IMR-90 (cell line): Measurements from ENCODE around the gene ZNF362. TPM values are rescaled to one million over a fixed set of nuclear protein-coding genes. Genes with fewer than 3 reads are reported as not detected.

Source experiments
- ATAC-seq: fragments of 200-7000 bp; cut with Tn5 transposase; 2 replicates; pipeline ENCODE4 v1.9.1; 2020; ENCODE audit warnings: low read depth, mild to moderate bottlenecking, moderate library complexity
- BruUV-seq: library from RNA; stranded (reverse); fragments of 400-500 nt; replicated peaks from 2 replicates; lab custom pipeline; 2021; lab: Mats Ljungman, UMichigan
- CTCF ChIA-PET: fragments of 300-600 bp; formaldehyde crosslinking; extraction: SDS; loops from one replicate; lab custom pipeline; 2021; ENCODE audit warnings: antibody characterized with exemption; lab: Yijun Ruan, JAX
- POLR2A ChIA-PET: fragments of 300-600 bp; sonication (Branson Sonifier 250); formaldehyde crosslinking; loops from one replicate; lab custom pipeline; 2022; ENCODE audit warnings: antibody characterized with exemption; ENCODE audit not compliant: unreplicated experiment; lab: Charles Lee
- DNase-seq: peaks from one replicate; pipeline ENCODE4 v3.0.0; 2013
- H2AFZ ChIP-seq: replicated peaks from 2 replicates; pipeline ENCODE3; 2013; ENCODE audit warnings: low read length, mild to moderate bottlenecking; ENCODE audit not compliant: poor library complexity
- H2AK5ac ChIP-seq: 2 replicates; pipeline ENCODE4 v1.6.1; 2013; ENCODE audit warnings: low read depth, low read length, inconsistent platforms
- H2AK9ac ChIP-seq: replicated peaks from 2 replicates; pipeline ENCODE3; 2013; ENCODE audit warnings: mild to moderate bottlenecking, low read depth, low read length, moderate library complexity; ENCODE audit not compliant: poor library complexity
- H2BK120ac ChIP-seq: 2 replicates; pipeline ENCODE4 v1.6.1; 2013; ENCODE audit warnings: low read depth, low read length, inconsistent platforms
- H2BK15ac ChIP-seq: 3 replicates; pipeline ENCODE4 v1.6.1; 2013; ENCODE audit warnings: low read depth, low read length, inconsistent platforms
- H2BK20ac ChIP-seq: 2 replicates; pipeline ENCODE4 v1.6.1; 2013; ENCODE audit warnings: low read depth, mild to moderate bottlenecking, inconsistent platforms, low read length, moderate library complexity
- H2BK5ac ChIP-seq: 2 replicates; pipeline ENCODE4 v1.6.1; 2013; ENCODE audit warnings: mild to moderate bottlenecking, low read depth, low read length, inconsistent platforms; ENCODE audit not compliant: poor library complexity, severe bottlenecking
- H3K14ac ChIP-seq: replicated peaks from 2 replicates; pipeline ENCODE4 v1.6.1; 2013; ENCODE audit warnings: low read depth, low read length, inconsistent platforms
- H3K18ac ChIP-seq: 2 replicates; pipeline ENCODE4 v1.6.1; 2013; ENCODE audit warnings: low read depth, low read length, control low read depth
- H3K23ac ChIP-seq: 2 replicates; pipeline ENCODE4 v1.6.1; 2013; ENCODE audit warnings: low read depth, low read length, inconsistent platforms
- H3K27ac ChIP-seq: 2 replicates; pipeline ENCODE4 v1.5.1; 2013; ENCODE audit warnings: mild to moderate bottlenecking, control low read depth, low read length; ENCODE audit not compliant: insufficient read depth
- H3K27me3 ChIP-seq: 2 replicates; pipeline ENCODE4 v1.6.1; 2013; ENCODE audit warnings: low read length; ENCODE audit not compliant: control insufficient read depth, insufficient read depth
- H3K36me3 ChIP-seq: 2 replicates; pipeline ENCODE4 v1.6.1; 2013; ENCODE audit warnings: low read length, mixed read lengths; ENCODE audit not compliant: control insufficient read depth, insufficient read depth
- H3K4ac ChIP-seq: 2 replicates; pipeline ENCODE4 v1.6.1; 2013; ENCODE audit warnings: low read depth, low read length, inconsistent platforms
- H3K4me1 ChIP-seq: 2 replicates; pipeline ENCODE4 v1.6.1; 2013; ENCODE audit warnings: low read length, mixed read lengths; ENCODE audit not compliant: control insufficient read depth, insufficient read depth
- H3K4me2 ChIP-seq: 2 replicates; pipeline ENCODE4 v1.6.1; 2013; ENCODE audit warnings: low read depth, mild to moderate bottlenecking, control low read depth, low read length, moderate library complexity
- H3K4me3 ChIP-seq: 2 replicates; pipeline ENCODE4 v1.5.1; 2013; ENCODE audit warnings: low read depth, mild to moderate bottlenecking, control low read depth, low read length, moderate library complexity; ENCODE audit not compliant: insufficient read depth
- H3K56ac ChIP-seq: 2 replicates; pipeline ENCODE4 v1.6.1; 2013; ENCODE audit warnings: low read length, inconsistent platforms; ENCODE audit not compliant: insufficient read depth; ENCODE audit errors: extremely low read depth
- H3K79me1 ChIP-seq, 2 experiments: 2 replicates each; pipeline ENCODE4 v1.6.1; 2013; ENCODE audit warnings: low read length in 2 of 2, inconsistent platforms in 1 of 2, low read depth in 1 of 2
- H3K9ac ChIP-seq: 2 replicates; pipeline ENCODE4 v1.6.1; 2013; ENCODE audit warnings: low read depth, low read length, control low read depth
- H3K9me1 ChIP-seq: 2 replicates; pipeline ENCODE4 v1.6.1; 2013; ENCODE audit warnings: low read length, inconsistent platforms; ENCODE audit not compliant: insufficient read depth
- H3K9me3 ChIP-seq: 2 replicates; pipeline ENCODE4 v1.6.1; 2013; ENCODE audit warnings: low read length; ENCODE audit not compliant: control insufficient read depth, insufficient read depth
- H4K20me1 ChIP-seq: 2 replicates; pipeline ENCODE4 v1.6.1; 2013; ENCODE audit warnings: low read length, inconsistent platforms; ENCODE audit not compliant: insufficient read depth
- H4K5ac ChIP-seq: 2 replicates; pipeline ENCODE4 v1.6.1; 2013; ENCODE audit warnings: mild to moderate bottlenecking, low read depth, low read length, control low read depth
- H4K8ac ChIP-seq, 2 experiments: 2 replicates each; pipeline ENCODE4 v1.6.1; 2013; ENCODE audit warnings: low read depth in 2 of 2, low read length in 2 of 2, control low read depth in 1 of 2, inconsistent platforms in 1 of 2
- H4K91ac ChIP-seq: 2 replicates; pipeline ENCODE4 v1.6.1; 2013; ENCODE audit warnings: low read depth, low read length, inconsistent platforms; ENCODE audit not compliant: insufficient read depth
- CTCF ChIP-seq: conservative IDR thresholded peaks from 2 replicates; pipeline ENCODE4 v1.5.1; 2012; ENCODE audit warnings: mild to moderate bottlenecking, low read depth, low read length, improper control_type of control experiment
- ELK1 ChIP-seq: fragments of 150-350 bp; IDR thresholded peaks from 2 replicates; pipeline ENCODE4 v1.6.1; 2016; ENCODE audit warnings: low read depth, mild to moderate bottlenecking, low read length, moderate library complexity, borderline replicate concordance
- FOS ChIP-seq: fragments of 150-350 bp; IDR thresholded peaks from 2 replicates; pipeline ENCODE4 v1.6.1; 2016; ENCODE audit warnings: low read depth, low read length
- MAZ ChIP-seq: IDR thresholded peaks from 2 replicates; pipeline ENCODE4 v1.6.1; 2012; ENCODE audit warnings: low read depth, mild to moderate bottlenecking, low read length, improper control_type of control experiment, moderate library complexity, borderline replicate concordance
- RAD21 ChIP-seq: IDR thresholded peaks from 2 replicates; pipeline ENCODE4 v1.6.1; 2012; ENCODE audit warnings: low read length, improper control_type of control experiment
- SMC3 ChIP-seq: fragments of 150-350 bp; IDR thresholded peaks from 2 replicates; pipeline ENCODE4 v1.6.1; 2016; ENCODE audit warnings: low read depth, mild to moderate bottlenecking, antibody characterized with exemption, low read length, moderate library complexity
- WGBS, 2 experiments: methylation state at CpG; one replicate each; pipeline versions ENCODE4 v1.1.5 to v1.1.7; 2013; ENCODE audit warnings: missing lambda C conversion rate in 2 of 2; ENCODE audit not compliant: insufficient read length in 1 of 2; ENCODE audit errors: extremely low coverage in 2 of 2; 5-methylcytosine and 5-hydroxymethylcytosine counted together
- dilution Hi-C: fragments of 300-500 bp; cut with HindIII; formaldehyde crosslinking; loops from one replicate; pipeline ENCODE4 v1.14.3; 2018; ENCODE audit warnings: low sequenced_read_pairs; ENCODE audit not compliant: unreplicated experiment
- in situ Hi-C: fragments of 300-500 bp; cut with MboI; formaldehyde crosslinking; loops from 3 replicates; pipeline ENCODE4 v1.14.3; 2019; ENCODE audit warnings: low sequenced_read_pairs, inconsistent platforms, mixed read lengths
- intact Hi-C: fragments of 100-400 bp; cut with micrococcal nuclease; formaldehyde crosslinking; loops from 2 replicates; pipeline ENCODE4 v1.10.0; 2022
- polyA plus RNA-seq, 3 experiments: library from polyadenylated mRNA; depleted of rRNA; stranded (reverse); fragments of >200 nt; gene quantifications; 2 replicates each; pipeline ENCODE4 v1.2.3, GENCODE V29; 2012; ENCODE audit warnings: low replicate concordance in 1 of 3
- total RNA-seq: library from RNA; depleted of rRNA; stranded (reverse); fragments of >200 nt; gene quantifications from 2 replicates; pipeline ENCODE4 v1.2.3, GENCODE V29; 2012

Gene ZNF362
- total and polyA plus RNA-seq, 2 of the 4 experiments (the other 2 are of a cell fraction) = 5.7 to 12.9 TPM

- Histone ChIP-seq H2BK120ac (no peak overlapping the region; the same call in 1 of the 2 replicates), H4K20me1 (peaks cover 10% of the 10 kb centered on the region; the same call in 1 of the 2 replicates), H3K4ac (no peak overlapping the region), H4K8ac (peak overlapping the region in 1 of 2 experiments; percentile 59; a peak in 1 of 4 replicates), H2BK15ac (peak overlapping the region; percentile 0; the same call in 1 of the 3 replicates), H3K14ac (no peak overlapping the region), H3K9me1 (peaks cover 3% of the 10 kb centered on the region), H2AK5ac (peak overlapping the region; percentile 39; the same call in 1 of the 2 replicates), H3K23ac (no peak overlapping the region), H3K9ac (no peak overlapping the region), H3K4me3 (no peak overlapping the region), H3K9me3 (no peaks in the 10 kb centered on the region), H3K4me1 (peaks cover 7% of the 10 kb centered on the region), H2AK9ac (peak overlapping the region; percentile 89), H3K27ac (no peak overlapping the region), H2AFZ (peak overlapping the region; percentile 79), H3K27me3 (no peaks in the 10 kb centered on the region), H3K36me3 (peaks cover 25% of the 10 kb centered on the region), H3K18ac (no peak overlapping the region), H3K79me1 (peaks cover 0 to 25% of the 10 kb centered on the region in 2 experiments; a peak in 2 of 4 replicates), H2BK20ac (no peak overlapping the region), H4K5ac (no peak overlapping the region), H3K4me2 (no peak overlapping the region), H3K56ac (no peak overlapping the region), H2BK5ac (no peak overlapping the region), H4K91ac (no peak overlapping the region)
- DNase-seq (peak; percentile 52), ATAC-seq (peak; percentile 91)
- WGBS, 2 experiments = 57% methylated on average over 7 of the region's 18 CpGs; no CpG with 5 or more reads in 1 of the 2 experiments
- in situ Hi-C loops (loop anchor here (5.0 to 10.0 kb wide), 3 partner anchors 69 to 316 kb away; no protein-coding TSS in a partner anchor), intact Hi-C loops (loop anchor here (1.0 to 5.0 kb wide), 3 partner anchors 49 to 81 kb away; no protein-coding TSS in a partner anchor), dilution Hi-C loops (no loop called here)
- no TSS peak for BruUV-seq
- TF ChIP-seq MAZ (no peak), RAD21 (peak; percentile 68), CTCF (peak; percentile 77), ELK1 (no peak), FOS (no peak), SMC3 (peak; percentile 78)
- CTCF ChIA-PET = interaction anchor here (0.7 to 1.1 kb wide), 3 partner anchors 18 to 128 kb away, joined by 3 to 7 read pairs (median 3); no protein-coding TSS in a partner anchor
- POLR2A ChIA-PET = no interaction called here
Measured at GRCh38 chr1:33298623-33299277, 42.5 kb downstream of the ZNF362 start.
